Right hindlimb (tissue), 1 donor: ENCODE results near the gene TMEM97.
A peak's percentile ranks its signal among the peaks of the same experiment; 100 is the strongest.

Experiments
- DNase-seq: peaks from one replicate; pipeline ENCODE4 v3.0.0-alpha.2; 2018

The TMEM97 gene

GRCh38 chr17:28317099-28317965, 1.7 kb upstream of the TMEM97 start:
- DNase-seq, result no peak

DNA sequence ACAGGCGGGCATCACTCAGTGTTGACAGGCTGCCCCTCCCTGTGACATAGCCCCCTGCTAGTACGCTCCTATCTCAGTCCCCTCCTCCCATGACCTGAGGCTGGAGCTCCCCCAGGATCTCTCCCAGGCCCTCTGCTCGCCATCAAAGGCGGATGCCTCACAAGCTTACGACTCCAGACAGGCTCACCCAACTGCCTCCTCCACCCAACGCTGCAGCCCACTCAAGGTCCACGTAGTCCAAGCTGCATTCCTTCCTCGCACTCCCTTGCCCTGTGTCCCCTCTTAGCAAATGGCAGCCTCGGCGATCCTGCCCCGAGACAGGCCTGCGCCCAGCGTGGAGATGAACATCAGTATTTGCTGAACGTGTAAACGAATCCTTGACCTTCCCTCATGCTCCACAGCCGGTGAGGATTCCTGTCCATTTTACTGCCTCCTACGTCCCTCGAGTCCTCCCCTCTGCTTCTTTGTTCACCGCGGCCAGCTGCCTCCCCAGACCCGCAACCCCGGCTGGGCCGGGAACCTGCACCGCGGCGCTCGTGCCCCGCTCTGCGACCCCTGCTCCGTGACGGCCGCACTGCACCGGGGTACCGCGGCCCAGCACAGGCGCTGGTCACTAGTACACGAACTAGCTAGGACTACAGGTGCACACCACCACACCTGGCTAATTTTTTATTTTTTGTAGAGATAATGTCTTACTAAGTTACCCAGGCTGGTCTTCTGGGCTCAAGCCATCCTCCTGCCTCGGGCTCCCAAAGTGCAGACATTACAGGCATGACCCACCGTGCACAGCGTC, 838 bp upstream of the TMEM97 start:
- no peak for DNase-seq

GRCh38 chr17:28319598-28319935, 567 bp downstream of the TMEM97 start:
- DNase-seq, result no peak

GRCh38 chr17:28320215-28321061, 1.4 kb downstream of the TMEM97 start:
- no peak for DNase-seq

GRCh38 chr17:28324267-28324745, 5.3 kb downstream of the TMEM97 start:
- no peak for DNase-seq

DNA sequence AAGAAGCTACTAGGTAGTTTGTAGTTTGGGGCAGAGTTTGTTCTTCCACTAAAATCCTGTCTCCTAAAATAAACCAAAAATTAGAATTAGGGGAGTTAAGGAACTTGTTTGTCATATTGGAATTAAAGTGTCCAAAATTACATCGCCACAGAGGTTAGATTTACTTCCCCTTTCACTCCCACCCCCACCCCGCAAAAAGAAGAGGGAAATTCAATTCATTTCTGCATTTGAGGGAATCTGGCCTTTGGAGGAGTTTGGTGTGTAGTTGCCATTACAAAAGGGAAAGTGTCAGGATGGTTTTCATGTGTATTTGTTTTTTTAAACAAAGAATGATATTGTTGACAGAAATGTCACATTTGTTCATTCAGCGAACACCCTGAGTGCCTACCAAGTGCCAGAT, 5.8 kb downstream of the TMEM97 start:
- no peak for DNase-seq

- DNase-seq, result no peak
Observed at GRCh38 chr17:28325211-28325610, 6.2 kb downstream of the TMEM97 start.

- DNase-seq, result no peak
Observed at GRCh38 chr17:28326114-28326513, 7.1 kb downstream of the TMEM97 start.

DNA sequence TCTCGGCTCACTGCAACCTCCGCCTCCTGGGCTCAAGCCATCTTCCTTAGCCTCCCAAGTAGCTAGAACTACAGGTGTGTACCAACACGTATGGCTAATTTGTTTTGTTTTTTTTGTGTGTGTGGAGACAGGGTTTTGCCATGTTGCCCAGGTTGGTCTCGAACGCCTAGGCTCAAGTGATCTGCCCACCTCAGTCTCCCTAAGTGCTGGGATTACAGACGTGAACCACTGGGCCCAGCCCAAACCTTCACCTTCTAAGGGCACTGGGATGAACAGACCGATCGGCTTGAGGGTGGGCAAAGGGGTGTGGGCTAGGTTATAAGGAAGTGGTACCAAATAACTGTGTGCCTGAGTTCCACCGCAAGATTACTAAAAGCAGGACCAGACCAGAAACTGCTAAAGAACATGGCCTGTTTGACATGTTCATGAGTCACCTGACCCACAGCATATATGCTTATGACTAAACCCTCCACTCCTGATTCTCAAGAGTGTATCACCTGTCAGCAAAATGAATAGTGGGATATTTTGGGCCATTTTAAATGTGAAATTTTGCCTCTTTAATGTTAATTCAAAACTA, 8.1 kb downstream of the TMEM97 start:
- no peak for DNase-seq

DNA sequence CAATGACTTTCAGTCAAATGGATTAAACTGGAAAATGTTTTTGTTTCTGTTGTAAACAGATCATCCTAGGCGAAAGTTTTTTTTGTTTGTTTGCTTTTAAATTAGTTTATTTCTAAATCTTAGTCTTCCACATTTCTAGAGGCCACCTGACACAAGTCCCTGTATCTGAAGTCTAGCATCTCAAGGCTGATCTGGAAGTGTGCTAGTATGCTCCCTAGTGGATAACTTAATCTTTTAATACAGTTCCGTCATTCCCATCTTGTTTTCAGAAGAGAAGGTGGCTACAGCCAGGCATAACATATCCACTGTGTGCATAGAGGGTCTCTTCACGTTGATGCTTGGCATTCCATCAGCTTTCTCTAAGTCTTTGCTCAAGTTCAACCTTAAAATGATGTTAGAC, 8.7 kb downstream of the TMEM97 start:
- DNase-seq, result no peak

GRCh38 chr17:28328325-28328724, 9.3 kb downstream of the TMEM97 start:
- DNase-seq, result no peak

DNA sequence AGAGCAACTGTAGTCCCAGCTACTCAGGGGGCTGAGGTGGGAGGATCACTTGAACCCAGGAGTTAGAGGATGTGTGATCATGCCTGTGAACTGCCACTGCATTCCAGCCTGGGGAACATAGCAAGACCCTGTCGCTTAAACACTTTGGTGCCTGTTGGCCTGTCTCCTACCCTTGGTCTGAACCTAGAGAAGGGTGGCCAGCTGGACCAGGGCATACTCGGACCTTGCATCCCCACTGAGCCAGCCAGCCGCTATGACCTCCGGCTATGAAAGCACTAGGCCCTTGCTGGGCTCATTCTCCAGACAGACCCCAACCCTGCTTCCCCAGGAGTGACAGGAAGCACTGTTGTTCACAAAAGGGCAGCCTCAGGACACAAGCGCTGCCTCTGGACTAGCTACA, 11.7 kb downstream of the TMEM97 start:
- no peak for DNase-seq

- no peak for DNase-seq
Observed at GRCh38 chr17:28331891-28332420, 13.0 kb downstream of the TMEM97 start.

DNA sequence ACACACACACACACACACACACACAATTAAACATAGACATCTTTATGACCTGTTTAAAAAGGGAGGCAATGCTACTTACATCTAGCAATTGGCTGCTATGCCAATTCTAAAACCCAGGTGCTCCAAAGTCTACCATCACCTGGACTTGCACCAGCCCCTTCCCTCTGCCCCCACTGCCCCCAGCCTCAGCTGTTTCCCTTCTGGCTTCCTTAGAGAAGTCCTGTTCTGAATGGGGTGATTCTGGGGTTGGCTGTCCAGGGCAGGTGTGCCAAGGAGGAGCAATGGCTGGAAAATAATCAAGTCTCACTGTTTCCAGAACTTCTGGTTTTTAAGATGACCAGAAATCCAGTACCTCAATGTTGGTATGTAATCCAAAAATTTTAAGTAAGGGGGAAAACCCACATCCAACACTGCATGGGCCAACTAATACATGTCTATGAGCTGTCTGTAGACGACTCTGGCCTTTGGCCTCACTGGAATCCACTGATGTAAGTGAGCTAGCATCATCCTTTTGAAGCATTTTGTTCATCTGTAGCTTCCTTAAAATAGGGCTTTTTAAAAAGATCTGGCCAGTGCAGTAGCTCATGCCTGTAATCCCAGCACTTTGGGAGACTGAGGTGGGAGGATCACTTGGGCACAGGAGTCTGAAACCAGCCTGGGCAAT, 14.2 kb downstream of the TMEM97 start:
- DNase-seq, result no peak

GRCh38 chr17:28334171-28334570, 15.2 kb downstream of the TMEM97 start:
- no peak for DNase-seq

- DNase-seq, result peak; percentile 40
Observed at GRCh38 chr17:28334666-28335200, 15.7 kb downstream of the TMEM97 start.

- DNase-seq, result peak; percentile 100
Observed at GRCh38 chr17:28335201-28335958, 16.4 kb downstream of the TMEM97 start, which contains the start of the genes IFT20 and TNFAIP1. TSS of gene IFT20 (minus strand) at chr17:28335472. CDS start at chr17:28331985, 3,487 bp downstream. TSS of gene TNFAIP1 (plus strand) at chr17:28335761. CDS start at chr17:28339522, 3,761 bp downstream.

GRCh38 chr17:28335959-28336871, 17.2 kb downstream of the TMEM97 start:
- DNase-seq, result peak; percentile 76

GRCh38 chr17:28338056-28338768, 19.2 kb downstream of the TMEM97 start:
- no peak for DNase-seq
